Spleen (tissue), 7 donors: ENCODE results near the gene COL25A1.

Experiments
- CTCF ChIP-seq, 11 experiments: fragments of 200-600 bp in 7 of 11; fragments of 450-650 bp in 4 of 11; sonication (generic) in 4 of 11; IDR thresholded peaks in 8 of 11; conservative IDR thresholded peaks in 3 of 11; 1 replicate in 7 of 11; 2 replicates in 4 of 11; pipeline versions ENCODE4 v1.4.0 to v1.8.0; 2016 to 2021; ENCODE audit warnings: antibody characterized with exemption in 11 of 11, inconsistent platforms in 4 of 11, mild to moderate bottlenecking in 1 of 11
- POLR2A ChIP-seq, 3 donors: fragments of 450-650 bp; IDR thresholded peaks; one replicate each; pipeline ENCODE4 v1.5.1; 2017; ENCODE audit warnings: antibody characterized with exemption in 3 of 3, mild to moderate bottlenecking in 1 of 3
- POLR2AphosphoS5 ChIP-seq, 3 donors: sonication (generic); formaldehyde crosslinking; IDR thresholded peaks; one replicate each; pipeline ENCODE4 v1.5.1; 2017; ENCODE audit warnings: antibody characterized with exemption in 3 of 3
- donor health status: DM: no; HTN: no; CAD: no; lungs with moderate emphysema.
- donor health status: DM: no; HTN: no; CAD: no.
- donor health status: DM: no; HTN: no; CAD: no.

- peak in 9 of 11 experiments; percentile 11 to 61 (median 45) for TF ChIP-seq CTCF (IDR thresholded peaks at IDR 0.05 in 8 of 11, conservative IDR thresholded peaks at IDR 0.05 in 3 of 11)
- no peak for TF ChIP-seq POLR2A (IDR thresholded peaks at IDR 0.05)
- no peak for TF ChIP-seq POLR2AphosphoS5 (IDR thresholded peaks at IDR 0.05)
Measured at GRCh38 chr4:108834835-108835384, 467.5 kb downstream of the COL25A1 start.
